Mesothelial cell of epicardium (in vitro differentiated cells): Measurements from ENCODE around the gene VAMP5. TPM values are rescaled to one million over a fixed set of nuclear protein-coding genes. Genes with fewer than 3 reads are reported as not detected.
"Not testable (repeated sequence)": the region's sequence is repeated elsewhere in the genome, so short reads cannot be mapped to it uniquely, and the experiment has no call there.

Experiments used
- DNase-seq, 2 experiments: peaks; one replicate each; pipeline ENCODE4 v3.0.0; 2021; ENCODE audit warnings: low spot score in 2 of 2; ENCODE audit not compliant: unreplicated experiment in 2 of 2
- H3K27ac Mint-ChIP-seq: 2 replicates; pipeline ENCODE4 v1.8.0; 2021; ENCODE audit warnings: mixed read lengths
- H3K27me3 Mint-ChIP-seq: 2 replicates; pipeline ENCODE4 v1.8.0; 2021; ENCODE audit warnings: low read depth, mixed read lengths
- H3K36me3 Mint-ChIP-seq: 2 replicates; pipeline ENCODE4 v1.8.0; 2021; ENCODE audit warnings: mixed read lengths
- H3K4me1 Mint-ChIP-seq: 2 replicates; pipeline ENCODE4 v1.8.0; 2021; ENCODE audit warnings: mixed read lengths
- H3K4me3 Mint-ChIP-seq: 2 replicates; pipeline ENCODE4 v1.8.0; 2021; ENCODE audit warnings: mild to moderate bottlenecking, moderate library complexity, mixed read lengths
- H3K9me3 Mint-ChIP-seq: 2 replicates; pipeline ENCODE4 v1.8.0; 2021; ENCODE audit warnings: mixed read lengths
- total RNA-seq: library from RNA; stranded (reverse); gene quantifications from 3 replicates; pipeline ENCODE4 v1.2.1, GENCODE V29; 2021
- TF ChIP-seq, protein P1 (sequence below): fragments of 200-600 bp; sonication (generic); IDR thresholded peaks from one replicate; pipeline ENCODE4 v1.5.0; 2021; ENCODE audit warnings: antibody characterized with exemption; ENCODE audit not compliant: unreplicated experiment

The VAMP5 gene
- total RNA-seq, 1 donor from 2014 or later = 2.5 TPM

DNA sequence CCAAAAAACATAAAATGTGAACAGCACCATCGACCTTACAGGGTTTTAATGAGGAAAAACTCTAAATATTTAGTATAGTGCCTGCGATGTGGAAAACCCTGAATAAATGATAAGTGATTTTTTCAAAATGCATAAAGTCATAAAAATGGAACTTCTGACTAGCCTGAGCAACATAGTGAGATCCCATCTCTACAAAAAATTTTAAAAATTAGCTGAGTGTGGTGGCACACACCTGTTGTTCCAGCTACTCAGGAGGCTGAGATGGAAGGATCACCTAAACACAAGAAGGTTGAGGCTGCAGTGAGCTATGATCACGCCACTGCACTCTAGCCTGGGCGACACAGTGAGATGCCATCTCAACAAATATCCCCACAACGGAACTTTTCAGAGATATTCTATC is 27.1 kb upstream of the VAMP5 start:
- Mint-ChIP-seq H3K27me3 (no peaks in the 10 kb centered on the region), H3K9me3 (no peaks in the 10 kb centered on the region), H3K36me3 (peaks cover 8% of the 10 kb centered on the region), H3K4me1 (peaks cover 20% of the 10 kb centered on the region), H3K27ac (no peak overlapping the region), H3K4me3 (no peak overlapping the region)
- DNase-seq = no peak
- TF ChIP-seq, protein P1, sequence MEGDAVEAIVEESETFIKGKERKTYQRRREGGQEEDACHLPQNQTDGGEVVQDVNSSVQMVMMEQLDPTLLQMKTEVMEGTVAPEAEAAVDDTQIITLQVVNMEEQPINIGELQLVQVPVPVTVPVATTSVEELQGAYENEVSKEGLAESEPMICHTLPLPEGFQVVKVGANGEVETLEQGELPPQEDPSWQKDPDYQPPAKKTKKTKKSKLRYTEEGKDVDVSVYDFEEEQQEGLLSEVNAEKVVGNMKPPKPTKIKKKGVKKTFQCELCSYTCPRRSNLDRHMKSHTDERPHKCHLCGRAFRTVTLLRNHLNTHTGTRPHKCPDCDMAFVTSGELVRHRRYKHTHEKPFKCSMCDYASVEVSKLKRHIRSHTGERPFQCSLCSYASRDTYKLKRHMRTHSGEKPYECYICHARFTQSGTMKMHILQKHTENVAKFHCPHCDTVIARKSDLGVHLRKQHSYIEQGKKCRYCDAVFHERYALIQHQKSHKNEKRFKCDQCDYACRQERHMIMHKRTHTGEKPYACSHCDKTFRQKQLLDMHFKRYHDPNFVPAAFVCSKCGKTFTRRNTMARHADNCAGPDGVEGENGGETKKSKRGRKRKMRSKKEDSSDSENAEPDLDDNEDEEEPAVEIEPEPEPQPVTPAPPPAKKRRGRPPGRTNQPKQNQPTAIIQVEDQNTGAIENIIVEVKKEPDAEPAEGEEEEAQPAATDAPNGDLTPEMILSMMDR = no peak

DNA sequence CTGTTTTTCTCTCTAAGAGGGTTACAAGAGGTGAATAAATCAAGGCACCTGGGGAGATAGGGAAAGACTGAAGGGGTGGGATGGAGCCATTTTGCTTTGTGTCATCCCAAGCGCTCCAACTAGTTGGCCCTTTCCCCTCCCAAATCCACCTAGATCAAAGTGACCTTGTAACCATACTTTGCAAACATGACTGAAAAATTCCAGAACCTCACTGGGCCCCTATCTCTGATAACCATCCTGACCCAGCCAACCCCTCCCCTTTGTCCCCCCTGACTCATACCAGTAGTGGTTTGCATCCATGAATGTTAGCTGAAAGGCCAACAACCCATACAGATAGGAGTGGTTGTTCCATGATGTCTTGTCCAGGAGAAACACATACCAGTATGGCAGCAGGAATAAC is 26.1 kb upstream of the VAMP5 start:
- Mint-ChIP-seq H3K9me3 (no peaks in the 10 kb centered on the region), H3K36me3 (peaks cover 8% of the 10 kb centered on the region), H3K4me1 (peaks cover 20% of the 10 kb centered on the region), H3K27ac (no peak overlapping the region), H3K27me3 (no peaks in the 10 kb centered on the region), H3K4me3 (no peak overlapping the region)
- no peak for DNase-seq
- TF ChIP-seq, protein P1 = no peak

DNA sequence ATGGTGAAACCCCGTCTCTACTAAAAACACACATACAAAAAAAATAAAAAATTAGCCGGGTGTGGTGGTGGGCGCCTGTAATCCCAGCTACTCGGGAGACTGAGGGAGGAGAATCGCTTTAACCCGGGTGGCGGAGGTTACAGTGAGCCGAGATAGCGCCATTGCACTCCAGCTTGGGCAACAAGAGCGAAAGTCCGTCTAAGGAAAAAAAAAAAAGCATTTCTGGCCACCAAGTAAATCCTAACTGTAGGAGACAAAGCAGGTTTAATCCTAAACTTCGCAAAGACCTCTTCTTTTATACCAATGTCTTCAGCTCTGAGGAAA is 23.9 kb upstream of the VAMP5 start:
- not testable (repeated sequence) for DNase-seq, H3K36me3 Mint-ChIP-seq, H3K27me3 Mint-ChIP-seq, H3K9me3 Mint-ChIP-seq
- Mint-ChIP-seq H3K4me1 (peaks cover 20% of the 10 kb centered on the region), H3K27ac (peak overlapping the region; percentile 98), H3K4me3 (peak overlapping the region; percentile 97)

DNA sequence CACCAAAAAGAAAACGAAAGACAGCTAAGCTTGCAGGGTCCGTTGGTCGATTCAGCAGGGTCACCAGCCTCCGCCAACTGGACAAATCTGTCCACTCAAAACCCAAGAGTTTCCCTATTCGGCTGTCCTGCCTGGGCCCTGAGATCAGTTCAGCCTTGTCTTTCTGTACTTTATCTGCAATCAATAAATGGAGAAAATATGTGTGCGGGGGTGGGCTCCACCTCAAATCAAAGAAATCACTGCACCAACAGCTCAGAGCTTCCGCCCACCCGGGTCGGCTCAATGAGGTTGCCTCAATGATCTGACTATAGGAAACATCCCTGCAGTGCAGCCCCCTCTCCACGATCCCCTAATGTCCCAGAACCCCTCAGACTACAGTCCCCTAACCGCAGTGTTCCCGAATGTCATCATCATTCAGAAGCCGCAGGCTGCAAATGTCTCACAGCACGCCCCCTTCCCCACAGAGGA is 23.4 kb upstream of the VAMP5 start:
- peaks cover 4% of the 10 kb centered on the region for H3K36me3 Mint-ChIP-seq
- H3K9me3 Mint-ChIP-seq = no peaks in the 10 kb centered on the region
- H3K27me3 Mint-ChIP-seq = no peaks in the 10 kb centered on the region
- H3K4me3 Mint-ChIP-seq = peak overlapping the region; percentile 97
- peak overlapping the region; percentile 98 for H3K27ac Mint-ChIP-seq
- TF ChIP-seq, protein P1 = no peak
- DNase-seq = no peak
- peaks cover 20% of the 10 kb centered on the region for H3K4me1 Mint-ChIP-seq

DNA sequence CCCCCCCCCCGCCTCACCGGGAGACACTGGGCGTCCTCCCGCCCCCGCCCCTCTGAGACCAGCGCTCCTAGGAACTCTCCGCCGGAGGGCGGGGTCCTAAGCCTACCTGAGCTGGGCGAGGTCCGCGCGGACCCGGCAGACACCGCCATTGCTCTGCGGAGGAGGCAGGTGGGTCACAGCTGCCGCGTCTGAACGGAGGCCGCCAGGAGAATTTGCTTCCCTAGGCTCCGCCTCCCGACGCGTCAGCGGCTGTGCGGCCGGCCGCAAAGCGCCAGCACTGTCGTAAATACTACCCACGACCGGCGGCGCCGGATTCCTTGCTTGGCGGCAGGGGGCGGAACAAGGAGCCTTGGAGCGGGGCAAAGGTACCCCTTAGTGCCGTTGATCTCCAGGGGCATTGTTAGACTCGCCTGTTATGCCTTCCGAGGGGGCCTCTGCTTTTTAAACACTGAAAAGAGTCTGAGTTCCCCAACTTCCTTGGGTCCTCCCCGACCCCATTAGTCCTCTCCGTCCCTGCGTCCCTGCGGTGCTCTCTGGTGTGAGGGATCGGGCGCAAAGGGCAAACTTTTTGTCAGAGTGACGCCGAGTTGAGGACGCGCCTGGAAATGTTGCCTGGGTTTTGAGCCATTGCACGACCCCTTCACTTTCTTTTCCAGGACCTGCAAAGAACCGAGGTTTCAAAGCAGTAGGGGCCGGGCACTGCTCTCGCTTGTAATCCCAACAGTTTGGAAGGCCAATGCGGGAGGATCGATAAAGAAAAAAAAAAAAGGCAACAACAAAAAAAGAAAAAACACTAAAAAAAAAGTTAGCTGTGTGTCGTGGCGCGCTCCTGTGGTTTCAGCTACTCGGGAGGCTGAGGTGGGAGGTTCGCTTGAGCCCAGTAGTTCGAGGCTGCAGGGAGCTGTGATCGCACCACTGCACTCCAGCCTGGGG is 22.7 kb upstream of the VAMP5 start, which contains the start of gene GGCX:
Gene GGCX, minus strand, starts transcription at position 214 of the 933 bp plus-strand sequence. Its CDS starts 65 bp downstream, at position 149.
- peak within 1 kb of the TSS; percentile 98 for H3K27ac Mint-ChIP-seq
- peak; percentile 91 for DNase-seq
- TF ChIP-seq, protein P1 = peak; percentile 28
- no peaks in the 10 kb centered on the region for H3K27me3 Mint-ChIP-seq
- H3K4me1 Mint-ChIP-seq = peaks cover 20% of the 10 kb centered on the region
- peaks cover 4% of the 10 kb centered on the region for H3K36me3 Mint-ChIP-seq
- peak within 1 kb of the TSS; percentile 97 for H3K4me3 Mint-ChIP-seq
- no peaks in the 10 kb centered on the region for H3K9me3 Mint-ChIP-seq

DNA sequence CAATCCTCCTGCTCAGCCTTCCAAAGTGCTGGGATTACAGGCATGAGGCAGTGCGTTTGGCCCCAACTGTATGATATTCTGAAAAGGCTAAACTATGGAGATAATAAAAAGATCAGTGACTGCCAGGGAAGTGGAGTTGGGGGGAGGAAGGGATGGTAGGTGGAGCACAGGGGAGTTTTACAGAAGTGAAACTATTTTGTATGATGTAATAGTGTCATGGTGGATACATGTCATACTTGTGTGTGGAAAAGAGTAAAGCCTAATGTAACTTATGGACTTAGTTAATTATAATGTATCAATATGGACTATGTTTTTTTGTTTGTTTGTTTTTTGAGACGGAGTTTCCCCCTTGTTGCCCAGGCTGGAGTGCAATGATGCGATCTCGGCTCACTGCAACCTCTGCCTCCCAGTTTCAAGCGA is 20.1 kb upstream of the VAMP5 start:
- H3K9me3 Mint-ChIP-seq = no peaks in the 10 kb centered on the region
- no peak for DNase-seq
- peaks cover 20% of the 10 kb centered on the region for H3K4me1 Mint-ChIP-seq
- TF ChIP-seq, protein P1 = no peak
- no peaks in the 10 kb centered on the region for H3K27me3 Mint-ChIP-seq
- no peaks in the 10 kb centered on the region for H3K36me3 Mint-ChIP-seq
- peak overlapping the region; percentile 5 for H3K27ac Mint-ChIP-seq
- no peak overlapping the region for H3K4me3 Mint-ChIP-seq
